ENCODE measurements around the gene ATP2B2.

ATP2B2 gene

GRCh38 chr3:10493202-10493589 lies 12.2 kb downstream of the ATP2B2 start:
- no peak for DNase-seq (ENCODE audit: low spot score)

- DNase-seq (ENCODE audit: low spot score), result no peak
Measured at GRCh38 chr3:10492364-10493201, 12.8 kb downstream of the ATP2B2 start.

DNA sequence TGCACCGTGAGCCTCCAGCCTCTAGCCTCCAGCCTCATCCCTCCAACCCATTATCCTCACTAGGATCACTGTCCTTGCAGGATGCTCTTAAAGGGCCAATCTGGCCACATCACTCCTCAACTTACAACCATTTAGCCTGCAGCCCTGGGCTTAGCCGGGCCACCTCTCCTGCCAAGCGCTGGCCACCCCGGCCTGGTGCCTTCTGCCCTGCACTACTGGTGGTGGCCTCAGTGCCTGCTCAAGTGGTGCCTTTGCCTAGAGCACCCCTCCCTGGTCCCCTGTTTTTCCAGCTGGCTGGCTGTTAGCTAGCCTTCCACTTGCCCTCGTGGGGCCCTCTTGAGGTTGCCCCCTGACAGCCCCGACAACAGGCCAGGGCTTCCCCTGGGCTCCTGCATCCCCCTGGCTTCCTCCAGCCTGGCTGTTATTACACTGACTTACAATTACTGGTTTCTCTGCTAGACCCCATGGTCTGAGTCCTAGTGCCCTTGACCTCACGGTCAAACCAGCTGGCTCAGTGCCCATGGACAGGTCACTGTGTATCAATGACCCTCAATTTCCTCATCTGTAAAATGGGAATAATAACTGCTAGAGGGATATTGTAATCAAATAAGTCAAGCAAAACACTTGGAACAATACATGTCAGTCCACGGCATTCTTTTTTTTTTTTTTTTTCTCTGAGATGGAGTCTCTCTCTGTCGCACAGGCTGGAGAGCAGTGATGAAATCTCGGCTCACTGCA lies 15.5 kb downstream of the ATP2B2 start:
- no peak for DNase-seq (ENCODE audit: low spot score)

DNA sequence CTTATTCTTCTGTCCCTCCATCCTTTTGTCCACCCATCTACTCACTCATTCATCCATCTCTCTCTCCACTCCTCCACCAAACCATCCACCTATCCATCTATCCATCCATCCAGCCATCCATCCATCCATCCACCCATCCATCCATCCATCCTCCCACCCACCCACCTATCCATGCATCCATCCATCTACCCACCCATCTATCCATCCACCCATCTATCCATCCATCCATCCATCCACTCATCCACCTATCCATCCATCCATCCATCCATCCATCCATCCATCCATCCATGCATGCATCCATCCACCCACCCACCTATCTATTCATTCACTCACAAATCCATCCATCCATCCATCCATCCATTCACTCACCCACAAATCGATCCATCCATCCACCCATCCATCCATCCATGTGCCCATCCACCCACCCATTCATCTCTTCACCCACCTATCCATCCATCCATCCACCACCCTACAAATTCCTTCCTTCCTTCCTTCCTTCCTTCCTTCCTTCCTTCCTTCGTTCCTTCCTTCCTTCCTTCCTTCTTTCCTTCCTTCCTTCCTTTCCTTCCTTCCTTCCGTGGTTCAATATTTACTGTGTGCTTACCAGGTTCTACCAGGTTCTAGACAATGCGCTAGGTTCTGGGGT lies 17.3 kb downstream of the ATP2B2 start:
- no peak for DNase-seq (ENCODE audit: low spot score)

DNA sequence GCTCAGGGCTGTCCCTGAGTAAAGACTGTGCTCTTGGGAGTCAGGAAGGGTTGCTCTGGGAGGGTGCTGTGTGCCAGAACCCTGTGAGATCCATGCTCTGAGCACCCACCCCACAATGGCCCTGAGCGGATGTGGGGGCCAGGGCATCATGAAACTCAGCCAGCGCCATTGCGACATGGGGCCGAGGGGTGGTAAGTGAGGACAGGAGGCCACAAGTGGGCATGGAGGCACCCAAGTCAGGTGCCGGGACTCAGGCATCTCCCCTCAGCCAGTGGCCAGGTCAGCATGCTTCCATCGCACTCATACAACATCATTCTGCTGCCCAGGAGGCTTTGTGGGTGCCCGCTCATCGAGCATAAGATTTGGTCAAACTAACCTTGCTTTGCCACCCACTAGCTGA lies 19.6 kb downstream of the ATP2B2 start:
- DNase-seq (ENCODE audit: low spot score), result no peak

GRCh38 chr3:10485380-10485779 lies 20.0 kb downstream of the ATP2B2 start:
- DNase-seq (ENCODE audit: low spot score), result no peak

- no peak for DNase-seq (ENCODE audit: low spot score)
Measured at GRCh38 chr3:10484709-10485108, 20.7 kb downstream of the ATP2B2 start.

GRCh38 chr3:10483686-10484345 lies 21.6 kb downstream of the ATP2B2 start:
- no peak for DNase-seq (ENCODE audit: low spot score)

DNA sequence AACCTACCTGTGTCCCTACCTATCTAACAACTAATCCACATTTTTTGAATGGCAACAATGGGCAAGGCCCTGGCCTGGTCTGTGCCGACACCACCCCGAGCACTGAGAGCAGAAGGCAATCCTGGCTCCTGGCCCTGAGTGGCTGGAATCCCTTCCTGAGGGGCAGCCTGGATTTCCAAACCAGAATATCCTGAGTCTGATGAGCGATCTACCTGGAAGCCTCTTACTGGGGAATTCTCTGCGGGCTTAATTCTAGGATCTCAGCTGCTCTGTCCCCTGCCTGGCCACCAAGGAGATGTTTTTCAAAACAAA lies 22.1 kb downstream of the ATP2B2 start:
- DNase-seq (ENCODE audit: low spot score), result no peak

GRCh38 chr3:10482631-10483363 lies 22.6 kb downstream of the ATP2B2 start:
- DNase-seq (ENCODE audit: low spot score), result no peak

DNA sequence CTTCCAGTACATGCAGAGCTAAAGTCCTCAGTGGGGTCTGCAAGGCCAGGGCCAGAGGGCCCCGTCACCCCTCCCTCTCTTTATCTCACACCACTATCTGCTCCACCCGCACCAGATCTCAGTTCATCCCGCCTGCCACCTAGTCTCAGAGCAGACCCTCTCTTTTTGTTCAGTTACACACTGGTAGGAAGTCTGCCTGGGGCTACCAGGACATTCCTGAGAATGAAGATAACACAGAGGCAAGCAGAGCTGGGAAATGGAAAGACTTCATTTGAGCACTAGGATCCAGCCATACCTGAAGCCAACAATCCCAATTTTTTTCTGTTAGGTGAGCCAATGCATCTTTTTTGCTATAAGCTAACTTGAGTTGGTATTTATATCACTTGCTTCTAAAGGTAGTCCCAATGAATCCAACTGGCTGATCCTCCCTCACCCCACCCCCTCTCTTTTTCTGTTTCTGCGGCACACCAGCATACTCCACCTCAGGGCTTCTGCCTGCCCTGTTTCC lies 24.5 kb downstream of the ATP2B2 start:
- DNase-seq (ENCODE audit: low spot score), result no peak

- DNase-seq (ENCODE audit: low spot score), result no peak
Measured at GRCh38 chr3:10479311-10479710, 26.1 kb downstream of the ATP2B2 start.

- DNase-seq (ENCODE audit: low spot score), result no peak
Measured at GRCh38 chr3:10475983-10476382, 29.4 kb downstream of the ATP2B2 start.

- no peak for DNase-seq (ENCODE audit: low spot score)
Measured at GRCh38 chr3:10474847-10475246, 30.5 kb downstream of the ATP2B2 start.

GRCh38 chr3:10474275-10474646 lies 31.1 kb downstream of the ATP2B2 start:
- no peak for DNase-seq (ENCODE audit: low spot score)

- DNase-seq (ENCODE audit: low spot score), result no peak
Measured at GRCh38 chr3:10473581-10474274, 31.7 kb downstream of the ATP2B2 start.

DNA sequence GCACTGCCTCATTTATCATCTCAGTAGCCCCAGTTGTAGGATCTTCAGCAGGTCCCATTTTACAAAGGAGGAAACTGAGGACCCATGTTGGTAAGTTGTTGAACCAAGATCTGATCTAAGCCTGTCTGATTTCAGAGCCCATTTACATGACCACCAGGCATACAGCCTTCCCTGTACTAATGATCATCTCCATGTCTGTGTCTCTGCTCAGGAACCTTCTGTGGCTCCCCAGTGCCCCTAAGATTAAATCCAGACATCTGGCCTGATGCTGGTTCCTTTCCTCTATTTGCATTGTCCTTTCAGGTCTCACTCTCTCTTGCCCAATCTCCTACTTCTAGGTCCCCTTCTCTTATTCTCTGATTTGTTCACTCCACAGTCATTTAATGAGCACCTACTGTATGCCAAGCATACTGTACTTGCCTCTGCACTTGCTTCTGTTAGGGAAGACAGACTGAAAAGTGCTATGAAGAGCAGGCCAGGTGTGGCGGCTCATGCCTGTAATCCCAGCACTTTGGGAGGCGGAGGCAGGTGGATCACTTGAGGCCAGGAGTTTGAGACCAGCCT lies 32.4 kb downstream of the ATP2B2 start:
- no peak for DNase-seq (ENCODE audit: low spot score)

DNA sequence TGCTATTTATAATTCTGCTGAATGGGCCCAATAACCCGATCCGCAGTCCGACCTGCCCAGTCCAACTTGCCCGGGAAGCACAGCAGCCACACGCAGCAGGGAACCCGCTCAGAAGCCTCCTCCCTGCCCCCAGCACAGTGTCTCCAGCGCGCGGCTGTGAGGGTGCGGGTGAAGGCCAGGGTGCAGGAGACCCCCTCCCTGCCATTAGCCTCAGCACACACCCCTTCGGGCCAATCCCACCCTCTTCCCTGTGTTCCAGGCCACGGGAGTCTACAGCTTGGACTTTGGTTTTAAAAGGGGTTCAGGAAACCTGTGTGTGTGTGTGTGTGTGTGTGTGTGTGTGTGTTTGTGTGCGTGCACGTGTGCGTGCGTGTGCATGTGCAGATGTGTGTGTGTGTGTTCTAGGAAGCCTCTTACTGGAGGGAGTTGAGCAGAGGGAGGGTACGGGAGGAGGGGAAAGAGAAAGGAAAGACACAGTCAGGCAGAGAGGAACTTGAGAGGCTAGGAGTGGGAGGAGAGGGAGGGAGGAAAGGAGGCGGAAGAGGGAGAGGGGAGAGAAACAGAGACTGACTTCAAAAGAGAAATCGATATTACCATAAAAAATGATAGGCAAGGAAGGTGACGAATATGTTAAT lies 34.2 kb downstream of the ATP2B2 start:
- no peak for DNase-seq (ENCODE audit: low spot score)

- DNase-seq (ENCODE audit: low spot score), result no peak
Measured at GRCh38 chr3:10470120-10471053, 35.0 kb downstream of the ATP2B2 start.

All from D341Med (cell line).